ENCODE measurements around the gene GRID2.

DNA sequence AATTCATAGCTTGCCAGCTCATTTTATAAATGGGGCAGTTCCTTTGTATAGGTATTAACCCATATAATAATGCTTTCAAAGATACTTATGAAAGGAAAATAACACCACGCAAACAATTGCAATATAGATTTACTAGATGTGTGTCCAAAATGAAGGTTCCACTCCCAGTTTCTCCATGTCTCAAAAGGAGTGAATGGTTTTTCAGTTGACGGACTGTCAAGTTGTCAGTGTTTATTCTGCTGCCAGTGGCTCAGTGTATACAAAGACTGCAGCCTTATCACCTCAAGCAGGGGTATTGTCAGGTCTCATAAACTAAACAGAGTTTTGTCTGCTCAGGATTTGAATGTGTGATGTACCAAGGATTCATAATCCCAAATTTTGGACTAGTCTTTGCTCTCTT lies 939.5 kb downstream of the GRID2 start:
- no peak for TF ChIP-seq PATZ1 (CRISPR knock-in tag; IDR thresholded peaks at IDR 0.05; ENCODE audit: borderline replicate concordance)
- TF ChIP-seq ARNTL (CRISPR knock-in tag; IDR thresholded peaks at IDR 0.05; ENCODE audit: borderline replicate concordance, low read depth) = no peak
- TF ChIP-seq ISL1 (CRISPR knock-in tag; IDR thresholded peaks at IDR 0.05) = no peak

All from SK-N-SH treated with all-trans-retinoic acid at 6 μM for 48 hours (cell line).